GM19395 (cell line): Measurements from ENCODE around the gene PPM1L.

Experiments
- ATAC-seq: cut with Tn5 transposase; IDR thresholded peaks from one replicate; pipeline ENCODE4 v1.9.1; 2021; ENCODE audit warnings: mild to moderate bottlenecking, moderate library complexity; ENCODE audit not compliant: unreplicated experiment

PPM1L gene

GRCh38 chr3:161070980-161071663, 315.1 kb downstream of the PPM1L start:
- ATAC-seq = no peak

- no peak for ATAC-seq
These were observed 316.2 kb downstream of the PPM1L start for GRCh38 chr3:161072211-161072621.

- no peak for ATAC-seq
These were observed 316.7 kb downstream of the PPM1L start for GRCh38 chr3:161072751-161073150.

- no peak for ATAC-seq
These were observed 317.1 kb downstream of the PPM1L start for GRCh38 chr3:161073181-161073580.

- ATAC-seq = peak; percentile 93
These were observed 325.6 kb downstream of the PPM1L start for GRCh38 chr3:161081633-161082032.

- peak; percentile 47 for ATAC-seq
These were observed 326.0 kb downstream of the PPM1L start for GRCh38 chr3:161082063-161082462.

- no peak for ATAC-seq
These were observed 327.1 kb downstream of the PPM1L start for GRCh38 chr3:161083131-161083530.

GRCh38 chr3:161084277-161084676, 328.2 kb downstream of the PPM1L start:
- no peak for ATAC-seq

- no peak for ATAC-seq
These were observed 337.9 kb downstream of the PPM1L start for GRCh38 chr3:161093895-161094294.

- peak; percentile 48 for ATAC-seq
These were observed 340.8 kb downstream of the PPM1L start for GRCh38 chr3:161096771-161097367.

- ATAC-seq = no peak
These were observed 345.0 kb downstream of the PPM1L start for GRCh38 chr3:161100994-161101393.

GRCh38 chr3:161101609-161102008, 345.6 kb downstream of the PPM1L start:
- ATAC-seq = no peak

- ATAC-seq = no peak
These were observed 347.9 kb downstream of the PPM1L start for GRCh38 chr3:161103776-161104385.

- ATAC-seq = peak; percentile 81
These were observed 348.8 kb downstream of the PPM1L start, which contains the start of gene B3GALNT1 for GRCh38 chr3:161104561-161105551. Gene B3GALNT1, minus strand, starts transcription at chr3:161105349. Its CDS starts 18,595 bp downstream, at chr3:161086754.

- ATAC-seq = no peak
These were observed 351.3 kb downstream of the PPM1L start for GRCh38 chr3:161107311-161107710.

GRCh38 chr3:161108840-161109239, 352.8 kb downstream of the PPM1L start:
- no peak for ATAC-seq

- ATAC-seq = no peak
These were observed 361.6 kb downstream of the PPM1L start for GRCh38 chr3:161117646-161118045.

GRCh38 chr3:161126495-161126894, 370.5 kb downstream of the PPM1L start:
- no peak for ATAC-seq
